Erythroblast (primary cell): ENCODE data around the gene FERD3L.

ENCODE experiments used
- DNase-seq, 2 experiments: peaks; one replicate each; lab custom pipeline; 2025; lab: John Stamatoyannopoulos, UW
- GATA1 ChIP-seq: IDR thresholded peaks from 2 replicates; pipeline ENCODE4 v1.6.1; 2011; ENCODE audit warnings: low read depth, mild to moderate bottlenecking, control low read depth, low read length, moderate library complexity
- POLR2A ChIP-seq: IDR thresholded peaks from 2 replicates; pipeline ENCODE4 v1.6.1; 2011; ENCODE audit warnings: mild to moderate bottlenecking, low read length

FERD3L gene

DNA sequence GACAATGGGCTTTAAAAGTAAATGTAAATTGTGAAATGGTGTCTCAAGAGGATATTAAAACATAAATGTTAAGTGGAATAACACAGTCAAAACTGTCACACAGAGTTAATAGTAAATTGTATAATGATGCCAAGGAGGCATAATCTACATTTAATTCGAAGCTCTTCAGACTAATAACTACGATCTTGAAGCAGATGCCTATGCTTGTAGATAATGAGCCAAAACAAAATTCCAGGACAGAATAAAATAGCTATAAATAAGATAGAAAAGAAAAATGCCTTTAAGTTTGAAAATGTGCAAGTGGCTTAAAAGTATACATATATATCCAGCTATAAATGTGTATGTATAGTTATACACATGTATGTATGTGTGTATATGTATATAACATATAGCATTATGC lies 45.3 kb downstream of the FERD3L start:
- TF ChIP-seq GATA1 (no peak), POLR2A (no peak)
- no peak for DNase-seq

DNA sequence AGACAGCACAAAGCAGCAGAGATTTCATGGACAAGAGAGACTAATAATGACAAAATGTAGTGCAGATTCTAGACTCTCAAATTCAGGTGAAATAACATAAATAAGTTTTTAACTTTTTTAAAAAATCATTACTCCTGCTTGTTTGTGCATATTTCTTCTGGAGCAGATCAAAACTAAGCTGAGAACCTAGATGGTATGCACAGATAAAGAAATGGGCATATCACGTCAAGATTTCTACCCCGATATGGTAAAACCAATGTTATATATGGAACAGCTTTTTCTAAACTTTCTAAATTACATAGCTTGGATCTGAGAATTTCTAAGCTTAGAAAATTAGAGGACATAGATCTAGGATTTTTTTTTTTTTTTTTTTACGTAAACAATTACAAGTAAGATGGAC lies 46.0 kb downstream of the FERD3L start:
- no peak for DNase-seq
- TF ChIP-seq GATA1 (no peak), POLR2A (no peak)

DNA sequence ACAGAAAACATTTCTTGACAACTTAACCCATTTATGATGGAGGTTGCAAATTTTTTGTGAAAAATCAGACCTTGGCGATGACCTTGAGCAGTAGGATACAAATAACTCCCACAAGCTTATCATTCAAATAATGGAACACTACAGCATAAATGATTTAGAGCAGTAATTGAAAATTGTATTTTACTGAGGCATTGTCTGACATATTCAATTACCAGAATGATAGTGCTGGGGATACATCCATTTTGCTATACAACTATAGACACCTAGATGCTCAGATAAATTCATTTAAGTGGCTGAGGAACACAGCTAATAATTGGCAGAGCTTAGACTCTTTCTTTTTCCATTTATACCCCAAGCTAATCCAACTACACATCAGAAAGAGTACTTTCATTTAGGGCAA lies 46.7 kb downstream of the FERD3L start:
- no peak for DNase-seq
- no peak for TF ChIP-seq POLR2A
- TF ChIP-seq GATA1: no peak

DNA sequence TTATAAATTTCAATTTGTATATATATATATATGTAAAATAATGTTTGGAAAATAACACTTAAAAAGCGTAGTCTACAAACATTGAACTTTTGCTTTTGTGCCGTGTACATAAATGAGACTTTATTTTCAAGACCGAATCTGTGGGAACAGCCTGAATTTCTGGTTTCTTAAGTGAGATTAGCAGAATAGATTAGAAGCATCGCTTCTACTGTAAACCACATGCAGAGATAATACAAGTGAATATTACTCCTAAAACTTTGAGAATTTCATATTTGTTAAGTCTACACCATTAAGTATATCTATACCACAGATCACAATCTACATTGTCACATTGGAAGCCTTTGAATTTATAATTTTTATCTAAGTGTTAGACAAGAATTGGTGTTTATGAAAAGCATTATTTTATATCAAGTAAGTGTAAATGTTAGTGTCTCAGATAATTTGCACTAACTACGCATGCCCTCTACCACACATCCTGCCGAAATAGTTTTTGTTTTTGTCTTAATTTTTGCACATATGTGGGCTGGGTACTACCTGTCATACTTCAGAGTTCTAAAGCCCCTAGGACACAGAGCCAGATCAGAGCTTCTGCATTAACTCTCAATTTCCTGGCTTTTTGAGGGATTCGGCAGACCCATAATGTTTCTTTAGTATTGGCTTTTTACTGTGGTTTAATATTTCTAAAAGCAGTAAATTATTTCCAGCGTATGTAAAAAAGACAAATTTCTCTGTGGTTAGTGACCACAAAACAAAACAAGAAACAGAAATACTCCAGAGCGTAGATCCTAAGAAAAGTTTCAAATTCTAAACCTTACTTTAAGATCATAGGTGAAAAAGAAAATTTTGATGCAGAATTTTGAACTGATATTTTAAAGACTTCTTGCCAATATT lies 47.8 kb downstream of the FERD3L start:
- no peak for DNase-seq
- TF ChIP-seq POLR2A (no peak), GATA1 (no peak)

DNA sequence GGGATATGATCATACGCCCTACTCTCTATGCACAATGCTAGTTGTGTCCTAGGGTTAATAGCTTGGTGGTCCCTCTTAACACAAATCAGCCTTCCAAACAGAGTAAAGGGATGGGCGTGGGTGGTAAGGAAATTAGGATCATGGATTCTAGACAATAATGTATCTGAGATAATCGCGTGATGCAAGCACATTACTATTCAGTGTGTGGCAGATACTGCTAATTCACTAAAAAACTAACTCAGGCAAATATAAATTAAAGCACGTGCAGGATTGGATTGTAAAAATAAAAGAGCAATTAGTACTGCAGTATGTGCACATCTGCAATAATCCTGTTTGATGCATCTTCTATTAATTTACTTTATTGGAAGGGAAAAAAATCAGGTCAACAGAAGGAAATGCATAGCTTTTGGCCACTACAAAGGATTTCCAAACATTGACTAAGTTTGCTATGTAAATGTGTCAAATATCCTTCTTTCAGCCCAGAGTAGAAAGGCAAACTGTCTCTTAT lies 49.8 kb downstream of the FERD3L start:
- TF ChIP-seq POLR2A (no peak), GATA1 (no peak)

More for the DNA sequence above, 49.8 kb downstream of the FERD3L start:
- DNase-seq: no peak
